GM19193 (cell line): ENCODE measurements around the gene GADD45B.

Source experiments
- POLR2A ChIP-seq: IDR thresholded peaks from 4 replicates; pipeline ENCODE4 v1.6.1; 2011; ENCODE audit not compliant: insufficient read depth, insufficient read length; ENCODE audit errors: extremely low read depth

Gene GADD45B

GRCh38 chr19:2511991-2512390, 36.1 kb downstream of the GADD45B start:
- TF ChIP-seq POLR2A, result peak; percentile 0

GRCh38 chr19:2512523-2513431, 36.9 kb downstream of the GADD45B start:
- no peak for TF ChIP-seq POLR2A

GRCh38 chr19:2514981-2515518, 39.1 kb downstream of the GADD45B start:
- no peak for TF ChIP-seq POLR2A

GRCh38 chr19:2516727-2517126, 40.8 kb downstream of the GADD45B start:
- no peak for TF ChIP-seq POLR2A

GRCh38 chr19:2517881-2518601, 42.1 kb downstream of the GADD45B start:
- no peak for TF ChIP-seq POLR2A

GRCh38 chr19:2519482-2519881, 43.6 kb downstream of the GADD45B start:
- TF ChIP-seq POLR2A, result no peak

GRCh38 chr19:2523630-2524311, 47.8 kb downstream of the GADD45B start:
- no peak for TF ChIP-seq POLR2A

- TF ChIP-seq POLR2A, result no peak
Observed at GRCh38 chr19:2524361-2524839, 48.5 kb downstream of the GADD45B start.

GRCh38 chr19:2524840-2525723, 49.2 kb downstream of the GADD45B start:
- TF ChIP-seq POLR2A, result no peak

GRCh38 chr19:2527171-2527570, 51.2 kb downstream of the GADD45B start:
- TF ChIP-seq POLR2A, result no peak

- TF ChIP-seq POLR2A, result no peak
Observed at GRCh38 chr19:2527686-2528085, 51.8 kb downstream of the GADD45B start.
